NCI-H1694 treated with DMSO at 0.1 percent for 48 hours (cell line): ENCODE results near the gene CCDC85C.

ENCODE experiments used
- DNase-seq: peaks from one replicate; lab custom pipeline; 2025; lab: John Stamatoyannopoulos, UW

Gene CCDC85C

DNA sequence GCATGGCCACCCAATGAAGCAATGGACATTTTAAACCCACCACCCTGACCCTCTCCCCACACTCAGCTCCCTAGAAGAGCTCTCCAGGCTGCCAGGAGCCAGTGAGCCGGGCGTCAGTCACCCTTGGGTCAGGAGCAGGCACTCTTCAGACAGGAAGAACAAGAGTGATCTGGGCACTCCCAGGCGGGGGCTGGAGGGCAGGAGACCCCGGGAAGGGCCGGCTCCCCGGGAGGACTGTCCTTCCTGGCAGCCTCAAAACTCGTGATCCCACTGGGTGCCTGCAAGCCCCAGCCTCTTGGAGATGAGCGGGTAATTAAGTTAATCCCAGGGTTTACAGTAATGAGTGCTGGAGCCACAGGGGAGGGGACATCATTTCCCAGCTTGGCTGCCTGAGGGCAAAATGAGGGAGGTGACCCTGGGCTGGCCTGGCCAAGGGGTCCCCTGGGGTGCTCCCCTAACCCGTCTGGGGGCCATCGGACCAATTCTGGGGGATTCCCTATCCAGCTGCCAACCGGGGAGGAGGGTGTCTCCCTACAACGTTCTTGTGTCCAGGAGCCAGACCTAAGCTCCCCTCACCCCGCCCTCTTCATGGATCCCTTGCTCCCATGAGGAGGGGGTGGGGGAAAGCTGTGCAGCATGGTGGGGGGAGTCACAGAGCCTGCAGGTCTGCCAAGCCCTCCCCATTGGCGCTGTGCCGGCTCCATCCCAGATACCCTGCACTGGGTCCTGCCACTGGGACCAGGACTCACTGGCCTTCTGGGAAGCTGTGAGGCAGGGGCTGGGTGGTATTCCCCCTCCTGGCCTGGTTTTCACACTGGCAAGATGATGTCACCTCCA, 63.6 kb downstream of the CCDC85C start:
- DNase-seq: no peak

DNA sequence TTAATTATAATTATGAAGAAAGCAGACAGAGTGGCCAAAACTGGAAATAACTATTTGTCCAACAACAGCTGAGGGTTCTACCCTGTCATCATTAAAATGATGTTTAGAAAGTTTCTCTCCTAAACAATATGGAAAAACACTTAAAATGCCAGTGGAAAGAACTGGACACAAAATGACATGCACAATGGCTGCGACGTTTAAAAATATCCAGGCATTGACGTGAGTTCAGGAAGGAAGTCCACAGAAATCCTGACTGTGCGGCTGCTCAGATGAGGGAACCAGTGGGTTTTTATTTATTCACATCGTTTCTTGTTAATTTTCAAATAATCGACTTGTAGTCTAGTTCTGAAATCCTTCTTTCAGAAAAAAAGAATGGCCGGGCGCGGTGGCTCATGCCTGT, 64.5 kb downstream of the CCDC85C start:
- no peak for DNase-seq

- DNase-seq: no peak
These were observed 65.3 kb downstream of the CCDC85C start for GRCh38 chr14:99538733-99539132.

DNA sequence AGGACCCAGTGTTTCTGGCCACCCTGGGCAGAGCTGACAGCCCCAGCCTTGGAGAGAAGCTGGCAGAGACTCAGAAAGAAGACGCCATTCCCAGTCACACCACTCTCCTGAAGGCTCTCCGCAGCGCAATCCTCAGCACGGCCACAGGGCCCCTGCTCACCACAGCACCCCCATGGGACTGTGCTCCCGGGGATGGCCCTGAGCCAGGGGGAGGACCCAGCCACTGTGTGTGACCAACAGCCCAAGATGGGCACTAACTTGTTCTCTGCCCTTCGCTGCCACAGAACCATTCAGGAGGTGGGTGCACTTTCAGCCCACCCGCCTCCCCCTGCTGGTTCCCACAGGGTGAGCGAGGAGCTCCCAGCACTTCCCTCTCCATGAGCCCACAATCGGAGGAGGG, 65.7 kb downstream of the CCDC85C start:
- DNase-seq: no peak

DNA sequence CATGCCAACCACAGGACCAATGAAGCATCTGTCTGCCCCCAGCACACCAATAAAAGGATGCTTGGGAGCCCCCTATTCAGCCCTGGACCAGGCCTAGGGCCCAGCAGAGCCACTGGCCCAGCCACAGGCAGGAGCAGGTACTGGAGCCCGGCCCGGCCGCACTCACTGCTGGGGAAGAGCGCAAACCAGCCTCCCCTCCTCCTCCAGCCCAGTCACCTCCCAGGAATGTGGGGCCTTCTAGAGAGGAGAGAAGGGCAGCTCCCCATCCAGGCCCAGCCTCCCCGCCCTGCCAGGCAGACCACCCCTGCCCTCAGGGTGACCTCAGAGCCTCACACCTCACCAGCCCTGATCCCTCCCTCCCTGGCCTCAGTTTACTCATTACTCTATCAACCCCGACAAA, 66.6 kb downstream of the CCDC85C start:
- no peak for DNase-seq

DNA sequence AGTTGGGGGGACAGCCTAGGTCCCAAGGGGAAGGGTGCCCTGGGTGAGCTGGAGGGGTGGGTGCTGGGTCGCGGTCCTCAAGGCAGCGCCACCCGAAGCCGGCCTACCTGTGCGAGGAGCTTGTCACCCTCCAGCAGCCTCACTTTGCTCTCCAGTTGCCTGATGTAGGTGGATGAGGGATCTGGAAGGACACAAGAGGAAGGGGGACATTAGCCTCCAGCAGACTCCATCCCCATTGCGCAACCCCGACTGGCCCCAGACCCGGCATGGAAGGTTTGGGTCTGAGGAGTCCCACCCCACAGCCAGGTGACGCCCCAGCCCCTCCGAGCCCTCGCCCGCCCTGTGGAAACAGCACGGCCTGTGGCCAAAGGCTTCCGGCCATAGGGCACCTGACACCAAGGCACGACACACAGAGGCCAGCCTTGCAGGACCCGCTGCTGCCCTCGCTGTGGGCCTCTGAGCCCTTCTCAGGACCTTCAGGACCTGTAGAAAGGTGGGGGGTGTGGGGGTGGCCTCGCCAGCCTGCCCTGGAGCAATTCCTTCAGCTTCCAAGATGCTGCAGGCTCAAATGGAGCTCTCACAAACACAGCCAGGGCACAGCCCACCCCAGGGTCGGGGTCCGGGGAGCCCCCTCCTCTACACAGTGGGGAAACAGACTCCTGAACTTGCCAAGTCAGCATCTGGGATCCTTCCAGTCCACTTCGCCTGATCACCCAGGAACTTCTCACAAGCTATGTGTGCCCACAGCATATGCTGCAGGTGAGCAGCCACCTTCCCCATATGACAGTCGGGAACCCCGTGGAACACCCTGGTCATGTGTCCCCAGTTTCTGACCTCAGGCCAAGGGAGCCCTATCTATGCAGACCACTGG, 67.9 kb downstream of the CCDC85C start:
- no peak for DNase-seq

GRCh38 chr14:99535448-99535847, 68.6 kb downstream of the CCDC85C start:
- no peak for DNase-seq

DNA sequence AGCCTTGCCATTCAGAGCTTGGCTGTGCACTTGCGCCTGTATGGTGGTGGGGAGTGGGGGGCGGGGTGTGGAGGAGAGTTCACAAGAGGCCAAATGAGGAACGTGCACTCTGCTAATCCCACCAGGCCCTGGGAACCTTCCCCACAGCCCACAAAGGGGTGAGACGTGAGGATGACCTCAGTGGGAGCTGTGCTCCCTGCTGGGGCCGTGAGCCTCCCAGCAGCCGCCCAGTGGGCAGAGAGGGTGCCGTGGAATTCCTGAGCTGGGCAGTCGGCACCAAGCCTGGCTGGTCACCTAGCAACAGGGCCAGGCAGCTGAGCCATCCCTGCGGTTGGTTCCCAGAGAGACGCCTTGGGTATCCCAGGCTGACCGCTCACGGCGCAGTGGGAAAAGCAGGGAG, 69.1 kb downstream of the CCDC85C start:
- DNase-seq: no peak

- no peak for DNase-seq
These were observed 69.7 kb downstream of the CCDC85C start for GRCh38 chr14:99534333-99534732.

- DNase-seq: no peak
These were observed 71.7 kb downstream of the CCDC85C start for GRCh38 chr14:99532310-99532709.

GRCh38 chr14:99531251-99532096, 72.5 kb downstream of the CCDC85C start:
- no peak for DNase-seq

DNA sequence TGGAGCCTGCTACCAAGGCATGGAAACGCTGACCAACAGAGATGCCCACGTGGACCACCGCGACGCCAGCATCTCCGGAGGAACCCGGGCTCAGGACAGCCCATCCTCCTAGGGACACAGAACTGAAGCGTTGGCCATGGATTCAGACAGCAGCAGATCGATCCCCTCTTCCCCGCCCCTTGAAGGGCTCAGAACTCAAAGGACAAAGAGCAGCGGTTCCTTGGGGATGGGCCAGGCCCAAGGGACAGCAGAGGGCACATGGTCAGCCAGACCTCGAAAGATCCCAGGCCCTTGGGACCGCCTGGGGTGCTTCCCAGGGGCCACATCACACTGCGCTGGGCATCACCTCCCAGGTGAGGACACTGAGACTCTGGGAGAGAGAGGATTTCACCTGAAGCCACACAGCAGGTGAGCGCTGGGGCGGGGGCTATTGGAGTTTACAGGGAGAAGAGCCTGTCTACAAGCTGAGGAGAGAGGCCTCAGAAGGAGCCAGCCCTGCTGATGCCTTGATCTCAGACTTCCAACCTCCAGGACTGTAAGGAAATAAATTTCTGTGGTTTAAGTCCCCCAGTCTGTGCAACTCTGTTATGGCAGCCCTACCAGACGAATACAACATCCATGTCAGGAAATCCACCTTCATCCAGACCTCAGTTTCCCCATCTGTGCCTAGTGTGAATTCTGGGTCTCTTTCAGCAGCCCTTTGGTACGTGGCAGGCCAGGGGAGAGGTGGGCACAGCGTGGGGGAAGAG, 73.4 kb downstream of the CCDC85C start:
- DNase-seq: no peak

DNA sequence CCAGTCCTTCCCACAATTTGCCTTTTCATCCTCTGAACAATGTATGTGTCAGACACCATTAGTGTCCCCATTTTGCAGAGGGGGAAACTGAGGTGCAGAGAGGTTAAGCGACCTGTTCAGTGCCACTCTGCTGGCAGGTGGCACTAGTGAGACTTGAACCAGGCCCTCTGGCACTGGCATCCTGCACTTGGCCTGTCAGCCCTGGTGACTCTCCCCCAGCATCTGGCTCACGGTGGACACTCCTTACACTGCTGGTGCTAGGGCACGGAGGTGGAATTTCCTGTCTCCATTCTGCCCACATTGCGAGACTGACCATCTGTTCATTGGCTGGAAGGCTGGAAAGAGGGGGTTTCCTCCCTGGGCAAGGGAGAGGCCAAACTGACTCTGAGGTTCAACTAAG, 74.1 kb downstream of the CCDC85C start:
- peak; percentile 19 for DNase-seq

DNA sequence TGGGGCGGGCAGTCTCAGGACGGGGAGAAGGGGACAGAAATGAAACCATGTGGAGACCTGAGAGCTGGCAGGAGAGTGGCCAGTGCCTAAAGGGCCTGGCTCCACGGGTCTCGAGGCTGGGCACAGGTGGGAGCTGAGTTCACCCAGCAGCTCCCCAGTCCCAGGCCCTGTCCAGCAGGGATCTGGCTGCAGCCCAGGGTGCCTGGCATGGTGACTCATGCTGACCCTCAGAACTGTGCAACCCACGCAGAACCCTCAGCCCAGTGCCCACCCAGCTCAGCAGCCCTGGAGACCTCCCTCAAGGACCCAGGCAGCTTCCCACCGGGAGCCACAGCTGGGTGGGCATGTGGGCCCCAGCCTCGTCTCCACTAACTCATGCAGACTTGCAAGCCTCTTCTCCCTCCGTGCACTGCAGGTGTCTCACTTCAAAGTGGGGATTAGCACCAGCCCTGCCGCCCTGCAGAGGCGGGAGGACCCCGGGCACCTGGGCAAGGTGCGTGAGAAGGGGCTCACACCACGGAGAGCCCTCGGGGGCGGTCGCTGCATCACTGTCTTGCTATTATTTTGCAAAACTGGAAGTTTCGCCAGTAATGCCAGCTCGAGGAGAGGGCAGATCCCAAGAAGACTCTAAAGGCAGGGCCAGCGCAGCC, 76.5 kb downstream of the CCDC85C start:
- DNase-seq: no peak

DNA sequence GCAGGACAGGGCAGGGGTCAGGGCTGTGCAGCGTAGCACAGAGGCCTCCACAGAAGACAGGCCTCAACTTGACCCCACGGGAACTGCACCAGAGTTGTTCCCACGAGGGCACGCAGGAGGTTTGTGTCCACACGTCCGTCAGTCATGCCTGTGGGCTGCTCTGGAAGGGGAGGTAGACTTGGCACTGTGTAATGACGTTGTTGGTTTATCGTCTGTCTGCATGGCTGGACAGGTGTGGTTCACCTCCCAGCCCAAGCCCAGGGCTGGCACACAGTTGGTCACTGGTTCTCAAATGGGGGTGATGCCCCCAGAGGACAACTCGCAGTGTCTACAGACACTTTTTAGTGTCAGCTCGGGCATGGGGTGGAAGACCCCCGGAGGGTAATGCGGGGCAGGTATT, 77.0 kb downstream of the CCDC85C start:
- no peak for DNase-seq

- DNase-seq: no peak
These were observed 78.3 kb downstream of the CCDC85C start for GRCh38 chr14:99525699-99526080.

DNA sequence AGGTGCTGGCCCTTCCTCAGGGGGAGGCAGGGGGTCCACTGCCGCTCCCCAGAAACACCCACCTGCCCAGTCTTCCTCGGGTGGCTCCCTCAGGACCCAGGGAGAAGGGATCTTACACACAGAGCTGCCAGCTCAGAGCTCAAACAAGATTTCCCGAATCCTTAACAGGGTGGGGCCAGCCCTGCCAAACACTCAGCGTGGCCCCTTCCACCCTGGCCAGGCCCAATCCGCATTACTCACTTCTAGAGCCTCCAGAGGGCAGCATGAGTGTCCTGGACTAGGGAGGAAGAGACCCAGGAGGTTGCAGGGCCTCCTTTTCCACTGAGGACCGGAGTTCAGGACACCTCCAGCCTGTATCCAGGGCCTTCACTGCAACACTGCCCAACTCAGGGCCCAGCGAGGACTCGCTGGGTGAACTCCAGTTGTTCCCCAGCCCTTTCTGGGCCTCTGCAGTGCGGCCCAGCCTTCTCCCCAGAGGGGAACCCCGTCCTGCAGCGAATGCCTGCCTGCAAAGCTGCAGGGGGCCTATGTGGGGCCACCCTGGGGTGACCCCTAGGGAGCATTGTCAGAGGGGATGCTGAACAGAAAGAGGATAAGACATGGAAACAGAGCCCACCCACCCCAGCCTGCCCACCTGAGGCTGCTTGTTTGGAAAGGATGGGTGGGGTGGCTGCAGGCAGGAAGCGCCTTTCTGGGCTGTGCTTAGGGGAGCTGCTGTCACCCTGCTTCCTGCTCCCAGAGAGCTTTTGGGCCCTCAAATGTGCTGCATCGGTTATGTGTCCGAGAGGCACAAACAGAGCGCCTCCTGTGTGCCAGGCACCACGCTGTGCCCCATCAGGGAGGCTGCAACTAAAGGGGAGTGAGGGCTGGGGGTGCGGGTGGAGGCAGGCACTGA, 79.0 kb downstream of the CCDC85C start:
- peak; percentile 15 for DNase-seq

GRCh38 chr14:99524091-99524661, 79.8 kb downstream of the CCDC85C start:
- DNase-seq: no peak

DNA sequence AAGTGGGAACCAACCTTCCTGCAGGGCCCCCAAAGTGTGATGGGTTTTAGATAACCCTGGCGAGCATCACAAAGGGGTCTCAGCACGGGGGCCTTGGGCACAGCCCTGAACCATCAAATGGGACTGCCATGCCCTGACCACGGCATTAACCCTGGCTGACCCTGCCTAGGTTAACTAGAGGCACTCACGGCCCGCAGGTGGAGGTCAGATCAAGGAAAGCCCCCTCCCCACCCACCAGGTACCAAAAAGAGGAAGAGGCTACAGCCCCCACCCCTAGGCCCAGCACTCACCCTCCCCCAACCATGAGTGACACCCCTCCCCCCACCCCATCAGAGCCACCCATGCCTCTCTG, 80.3 kb downstream of the CCDC85C start:
- DNase-seq: no peak
